ENCODE results near the gene P2RY6. TPM values are rescaled to one million over a fixed set of nuclear protein-coding genes. Genes with fewer than 3 reads are reported as not detected.

The P2RY6 gene
- total and polyA plus RNA-seq, 10 of the 15 experiments (the other 5 are each of a cell fraction or from before 2014, with no cell fraction given), result 0.05 to 0.90 (median 0.22) TPM; not detected in 4

DNA sequence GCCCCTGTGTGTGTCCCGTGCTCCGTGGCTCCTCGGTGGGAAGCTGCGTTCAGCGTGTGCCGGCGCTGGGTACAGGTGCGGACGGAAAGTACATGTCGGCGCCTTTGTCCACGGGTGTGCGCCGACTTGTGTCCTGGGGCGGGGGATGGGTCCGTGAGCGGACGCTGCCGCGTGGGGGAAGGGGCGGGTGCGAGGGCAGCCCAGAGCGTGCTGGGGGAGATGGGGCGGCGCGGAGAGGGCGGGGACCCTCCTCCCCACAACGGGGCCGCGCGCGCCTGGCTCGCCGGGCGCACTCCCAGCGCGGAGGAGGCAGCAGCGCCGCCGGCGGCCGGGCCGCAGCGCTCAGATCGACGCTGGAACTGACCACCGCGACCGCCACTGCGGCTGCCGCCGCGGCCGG is 70.5 kb downstream of the P2RY6 start:
- no TSS peak for BruUV-seq (replicated peaks)
- H3K36me3 ChIP-seq (ENCODE audit: control insufficient read depth in 2 of 2, insufficient read depth in 2 of 2, low read length in 1 of 2), result no peaks in the 10 kb centered on the region; a peak in 1 of 4 replicates
- ChIA-PET SMC1A (ENCODE audit: uncharacterized antibody, unreplicated experiment) (interaction anchor here (1.0 to 1.6 kb wide), 2 partner anchors 10 to 54 kb away, joined by 3 to 5 read pairs; no protein-coding TSS in a partner anchor), POLR2A (no interaction called here), RAD21 (ENCODE audit: unreplicated experiment) (no interaction called here), CTCF (no interaction called here)
- H3K27ac ChIP-seq (ENCODE audit: control insufficient read depth, insufficient read depth), result no peak overlapping the region
- in situ Hi-C loops (cut with MboI), result no loop called here
- H3K9me3 ChIP-seq (replicated peaks; ENCODE audit: control insufficient read depth, insufficient read depth, low read length), result no peaks in the 10 kb centered on the region
- TF ChIP-seq, protein P1, sequence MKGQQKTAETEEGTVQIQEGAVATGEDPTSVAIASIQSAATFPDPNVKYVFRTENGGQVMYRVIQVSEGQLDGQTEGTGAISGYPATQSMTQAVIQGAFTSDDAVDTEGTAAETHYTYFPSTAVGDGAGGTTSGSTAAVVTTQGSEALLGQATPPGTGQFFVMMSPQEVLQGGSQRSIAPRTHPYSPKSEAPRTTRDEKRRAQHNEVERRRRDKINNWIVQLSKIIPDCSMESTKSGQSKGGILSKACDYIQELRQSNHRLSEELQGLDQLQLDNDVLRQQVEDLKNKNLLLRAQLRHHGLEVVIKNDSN (IDR thresholded peaks at IDR 0.05; ENCODE audit: borderline replicate concordance, extremely low read length, insufficient read depth, low read depth, low read length), result no peak
- TF ChIP-seq KLF5 (IDR thresholded peaks at IDR 0.05; ENCODE audit: partially characterized antibody) (no peak), MYB (IDR thresholded peaks at IDR 0.05; ENCODE audit: borderline replicate concordance, low read depth, low read length) (no peak)
- DNase-seq (ENCODE audit: low read depth, low spot score) (no peak), FAIRE-seq (no peak), ATAC-seq (no peak)
- no peak overlapping the region for H2AFZ ChIP-seq (ENCODE audit: control insufficient read depth, low read depth, low read length)
- no peak overlapping the region for H3K4me2 ChIP-seq (ENCODE audit: control insufficient read depth, insufficient read depth)
- H3K79me2 ChIP-seq (ENCODE audit: control insufficient read depth, insufficient read depth, low read length), result no peaks in the 10 kb centered on the region
- no peaks in the 10 kb centered on the region for H4K20me1 ChIP-seq (ENCODE audit: control insufficient read depth, insufficient read depth)
- intact Hi-C loops (cut with micrococcal nuclease; ENCODE audit: unreplicated experiment), result no loop called here
- H3K4me3 ChIP-seq, result no peak overlapping the region
- H3K27me3 ChIP-seq (replicated peaks in 1 of 2; ENCODE audit: control insufficient read depth in 2 of 2, insufficient read depth in 2 of 2, low read length in 1 of 2), result no peaks in the 10 kb centered on the region
- no peaks in the 10 kb centered on the region for H3K4me1 ChIP-seq (ENCODE audit: control insufficient read depth, insufficient read depth, low read length)
- WGBS (ENCODE audit: insufficient coverage, insufficient replicate concordance, low lambda C conversion rate, missing lambda C conversion rate), result 95% methylated on average over 32 of the region's 54 CpGs
- H3K9ac ChIP-seq (ENCODE audit: control insufficient read depth, insufficient read depth, low read length), result no peak overlapping the region

DNA sequence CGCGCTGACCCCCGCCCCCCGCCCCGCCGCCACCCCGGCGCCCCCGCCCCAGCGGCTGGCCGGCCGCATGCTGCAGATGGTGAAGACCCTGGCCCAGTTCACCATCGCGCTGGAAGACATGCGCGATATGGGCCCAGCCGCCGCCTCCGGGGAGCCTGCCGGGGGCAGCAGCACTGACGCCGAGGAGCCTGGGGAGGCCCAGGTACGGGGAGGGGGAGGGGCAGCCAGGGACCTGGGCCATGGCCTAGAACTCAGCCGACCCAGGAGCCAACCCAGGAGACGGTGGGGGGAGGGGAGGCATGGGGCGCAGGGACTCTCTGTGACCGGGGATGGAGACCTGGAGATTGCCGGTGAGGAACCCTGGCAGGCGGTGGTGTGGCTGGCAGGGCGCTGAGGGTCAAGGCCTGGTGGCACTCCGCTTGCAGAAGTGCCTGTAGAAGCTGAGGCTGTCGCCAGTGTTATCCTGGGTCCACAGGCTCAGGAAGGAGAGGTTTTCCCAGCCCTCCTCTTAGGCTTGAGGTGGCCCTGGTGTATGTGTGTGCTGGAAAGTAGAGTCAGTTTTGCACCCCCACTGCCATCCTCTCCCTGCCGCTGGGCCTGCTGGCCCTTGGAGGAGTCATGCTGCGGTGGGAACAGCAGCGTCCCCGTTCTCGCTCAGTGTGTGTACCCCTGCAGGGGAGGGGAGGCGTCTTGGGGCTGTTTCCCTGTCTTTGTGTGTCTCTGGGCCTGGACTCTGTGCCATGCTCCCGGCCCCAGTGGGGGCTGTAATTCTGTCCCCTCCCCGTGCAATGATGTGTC is 71.1 kb downstream of the P2RY6 start:
- in situ Hi-C loops (cut with MboI) (no loop called here), intact Hi-C loops (cut with micrococcal nuclease; ENCODE audit: unreplicated experiment) (no loop called here)
- Histone ChIP-seq H3K79me2 (ENCODE audit: control insufficient read depth, insufficient read depth, low read length) (no peaks in the 10 kb centered on the region), H3K4me2 (ENCODE audit: control insufficient read depth, insufficient read depth) (no peak overlapping the region), H2AFZ (ENCODE audit: control insufficient read depth, low read depth, low read length) (no peak overlapping the region), H3K9ac (ENCODE audit: control insufficient read depth, insufficient read depth, low read length) (no peak overlapping the region), H3K4me1 (ENCODE audit: control insufficient read depth, insufficient read depth, low read length) (no peaks in the 10 kb centered on the region), H3K27me3 (replicated peaks in 1 of 2; ENCODE audit: control insufficient read depth in 2 of 2, insufficient read depth in 2 of 2, low read length in 1 of 2) (no peaks in the 10 kb centered on the region), H3K36me3 (ENCODE audit: control insufficient read depth in 2 of 2, insufficient read depth in 2 of 2, low read length in 1 of 2) (no peaks in the 10 kb centered on the region; a peak in 1 of 4 replicates), H3K4me3 (no peak overlapping the region), H3K9me3 (replicated peaks; ENCODE audit: control insufficient read depth, insufficient read depth, low read length) (no peaks in the 10 kb centered on the region), H3K27ac (ENCODE audit: control insufficient read depth, insufficient read depth) (no peak overlapping the region), H4K20me1 (ENCODE audit: control insufficient read depth, insufficient read depth) (no peaks in the 10 kb centered on the region)
- no peak for TF ChIP-seq TAF1 (IDR thresholded peaks at IDR 0.05; ENCODE audit: borderline replicate concordance, low read depth, low read length)
- no peak for TF ChIP-seq FOXM1 (IDR thresholded peaks at IDR 0.05; ENCODE audit: low read depth, low read length)
- TF ChIP-seq TCF12 (IDR thresholded peaks at IDR 0.05; ENCODE audit: low read depth, low read length), result no peak
- no peak for TF ChIP-seq CHD4 (IDR thresholded peaks at IDR 0.05)
- TF ChIP-seq RAD51 (IDR thresholded peaks at IDR 0.05), result no peak
- TF ChIP-seq, protein P1 (IDR thresholded peaks at IDR 0.05; ENCODE audit: borderline replicate concordance, extremely low read length, insufficient read depth, low read depth, low read length), result no peak
- no peak for TF ChIP-seq LARP7 (IDR thresholded peaks at IDR 0.05)
- TF ChIP-seq ZNF207 (IDR thresholded peaks at IDR 0.05; ENCODE audit: borderline replicate concordance), result no peak
- TF ChIP-seq DPF2 (IDR thresholded peaks at IDR 0.05), result no peak
- TF ChIP-seq CBX3 (IDR thresholded peaks at IDR 0.05; ENCODE audit: borderline replicate concordance, low read depth), result no peak
- no peak for DNase-seq (ENCODE audit: low read depth, low spot score)
- ChIA-PET SMC1A (ENCODE audit: uncharacterized antibody, unreplicated experiment) (no interaction called here), RAD21 (ENCODE audit: unreplicated experiment) (no interaction called here), POLR2A (no interaction called here), CTCF (interaction anchor here (1.0 to 1.1 kb wide), 2 partner anchors 8 to 36 kb away, joined by 3 to 4 read pairs; no protein-coding TSS in a partner anchor)
- FAIRE-seq, result no peak
- 63% methylated on average over 11 of the region's 40 CpGs for WGBS (ENCODE audit: insufficient coverage, insufficient replicate concordance, low lambda C conversion rate, missing lambda C conversion rate)
- BruUV-seq (replicated peaks), result no TSS peak
- ATAC-seq, result no peak
